Epidermal melanocyte (primary cell): ENCODE measurements around the gene BRAF.
"Not testable (repeated sequence)": the region's sequence is repeated elsewhere in the genome, so short reads cannot be mapped to it uniquely, and the experiment has no call there.

Experiments
- DNase-seq: peaks from one replicate; pipeline ENCODE4 v3.0.0; 2011; ENCODE audit warnings: low spot score; ENCODE audit not compliant: insufficient read length

BRAF gene

GRCh38 chr7:140920745-140921144 is 4.0 kb downstream of the BRAF start:
- DNase-seq = no peak

- DNase-seq = no peak
Measured at GRCh38 chr7:140918236-140918635, 6.5 kb downstream of the BRAF start.

- DNase-seq = no peak
Measured at GRCh38 chr7:140917258-140917657, 7.5 kb downstream of the BRAF start.

GRCh38 chr7:140915935-140916555 is 8.7 kb downstream of the BRAF start:
- DNase-seq = no peak

- DNase-seq = no peak
Measured at GRCh38 chr7:140914083-140914482, 10.6 kb downstream of the BRAF start.

- not testable (repeated sequence) for DNase-seq
Measured at GRCh38 chr7:140913596-140913928, 11.2 kb downstream of the BRAF start.

- no peak for DNase-seq
Measured at GRCh38 chr7:140911746-140912145, 13.0 kb downstream of the BRAF start.

GRCh38 chr7:140909476-140910161 is 15.1 kb downstream of the BRAF start:
- DNase-seq = no peak

GRCh38 chr7:140908361-140908760 is 16.4 kb downstream of the BRAF start:
- no peak for DNase-seq

GRCh38 chr7:140903741-140904480 is 20.8 kb downstream of the BRAF start:
- DNase-seq = no peak

GRCh38 chr7:140902303-140902953 is 22.3 kb downstream of the BRAF start:
- no peak for DNase-seq

GRCh38 chr7:140901941-140902302 is 22.8 kb downstream of the BRAF start:
- no peak for DNase-seq

- no peak for DNase-seq
Measured at GRCh38 chr7:140899883-140900282, 24.8 kb downstream of the BRAF start.

GRCh38 chr7:140898786-140899536 is 25.8 kb downstream of the BRAF start:
- DNase-seq = no peak

GRCh38 chr7:140896996-140897395 is 27.7 kb downstream of the BRAF start:
- DNase-seq = no peak

- DNase-seq = no peak
Measured at GRCh38 chr7:140889645-140890044, 35.1 kb downstream of the BRAF start.

- DNase-seq = no peak
Measured at GRCh38 chr7:140889150-140889549, 35.6 kb downstream of the BRAF start.

- no peak for DNase-seq
Measured at GRCh38 chr7:140888087-140888486, 36.6 kb downstream of the BRAF start.

GRCh38 chr7:140885735-140886334 is 38.9 kb downstream of the BRAF start:
- no peak for DNase-seq

GRCh38 chr7:140883378-140883777 is 41.4 kb downstream of the BRAF start:
- no peak for DNase-seq

GRCh38 chr7:140882834-140883233 is 41.9 kb downstream of the BRAF start:
- DNase-seq = not testable (repeated sequence)
